Glomerular endothelial cell (primary cell): ENCODE measurements around the gene MPP3. TPM values are rescaled to one million over a fixed set of nuclear protein-coding genes. Genes with fewer than 3 reads are reported as not detected.

Source experiments
- DNase-seq: peaks from one replicate; pipeline ENCODE4 v3.0.0-alpha.2; 2011; ENCODE audit warnings: low read depth, low spot score; ENCODE audit errors: extremely low read depth
- total RNA-seq: library from RNA; depleted of rRNA; stranded (reverse); fragments of >200 nt; gene quantifications from 2 replicates; pipeline ENCODE4 v1.2.3, GENCODE V29; 2015

Gene MPP3
- total RNA-seq, 1 donor from 2014 or later: 4.1 TPM

GRCh38 chr17:43840814-43841213 lies 7.9 kb upstream of the MPP3 start:
- no peak for DNase-seq

GRCh38 chr17:43839670-43840108 lies 6.7 kb upstream of the MPP3 start:
- no peak for DNase-seq

GRCh38 chr17:43834106-43834505 lies 1.2 kb upstream of the MPP3 start:
- no peak for DNase-seq

GRCh38 chr17:43832168-43832975 lies 574 bp downstream of the MPP3 start:
- no peak for DNase-seq

GRCh38 chr17:43831633-43832032 lies 1.3 kb downstream of the MPP3 start:
- DNase-seq: no peak

- no peak for DNase-seq
Observed at GRCh38 chr17:43830510-43831140, 2.3 kb downstream of the MPP3 start.

- no peak for DNase-seq
Observed at GRCh38 chr17:43829738-43830137, 3.2 kb downstream of the MPP3 start.

- DNase-seq: no peak
Observed at GRCh38 chr17:43827596-43827995, 5.3 kb downstream of the MPP3 start.

GRCh38 chr17:43826206-43826605 lies 6.7 kb downstream of the MPP3 start:
- no peak for DNase-seq

- DNase-seq: no peak
Observed at GRCh38 chr17:43825567-43825966, 7.4 kb downstream of the MPP3 start.

GRCh38 chr17:43823350-43824084 lies 9.4 kb downstream of the MPP3 start:
- no peak for DNase-seq

GRCh38 chr17:43822570-43823190 lies 10.3 kb downstream of the MPP3 start:
- DNase-seq: no peak

- DNase-seq: no peak
Observed at GRCh38 chr17:43820759-43821158, 12.2 kb downstream of the MPP3 start.

GRCh38 chr17:43818966-43819365 lies 14.0 kb downstream of the MPP3 start:
- DNase-seq: no peak

GRCh38 chr17:43817826-43818225 lies 15.1 kb downstream of the MPP3 start:
- no peak for DNase-seq

- DNase-seq: no peak
Observed at GRCh38 chr17:43816336-43817320, 16.3 kb downstream of the MPP3 start.

GRCh38 chr17:43814714-43815113 lies 18.2 kb downstream of the MPP3 start:
- DNase-seq: no peak

- no peak for DNase-seq
Observed at GRCh38 chr17:43814026-43814425, 18.9 kb downstream of the MPP3 start.

- DNase-seq: no peak
Observed at GRCh38 chr17:43813386-43813785, 19.6 kb downstream of the MPP3 start.
